GM21529 (cell line): ENCODE measurements around the gene CCSER1.

Source experiments
- ATAC-seq: cut with Tn5 transposase; IDR thresholded peaks from one replicate; pipeline ENCODE4 v1.9.1; 2021; ENCODE audit not compliant: unreplicated experiment

Gene CCSER1

GRCh38 chr4:90127706-90128345 is 632 bp downstream of the CCSER1 start:
- ATAC-seq, result peak; percentile 19

DNA sequence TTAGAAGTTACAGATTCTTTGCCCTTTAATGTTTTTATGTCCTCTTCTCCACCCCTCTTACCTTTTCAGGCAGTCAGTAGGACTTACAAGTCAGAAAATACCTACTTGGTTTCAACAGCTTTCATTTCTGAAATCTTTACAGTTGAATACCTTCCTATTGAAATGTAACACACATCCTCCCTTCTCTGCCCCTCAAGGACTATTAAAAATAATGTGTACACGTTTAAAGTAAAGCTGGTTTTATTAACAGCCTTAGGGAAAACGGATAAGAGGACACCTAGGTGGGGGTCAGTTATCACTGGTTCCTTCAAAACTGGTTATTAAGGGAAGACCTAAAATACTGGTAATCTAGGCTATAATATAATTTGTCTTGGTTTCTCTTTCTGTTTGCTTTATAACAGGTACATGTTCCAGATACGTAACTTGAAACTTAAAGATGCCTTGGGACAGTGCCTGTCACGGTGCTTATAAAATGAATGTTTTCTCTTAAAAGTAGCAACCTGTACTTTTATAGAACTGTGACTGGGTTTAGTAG is 1.8 kb downstream of the CCSER1 start:
- ATAC-seq, result peak; percentile 23

DNA sequence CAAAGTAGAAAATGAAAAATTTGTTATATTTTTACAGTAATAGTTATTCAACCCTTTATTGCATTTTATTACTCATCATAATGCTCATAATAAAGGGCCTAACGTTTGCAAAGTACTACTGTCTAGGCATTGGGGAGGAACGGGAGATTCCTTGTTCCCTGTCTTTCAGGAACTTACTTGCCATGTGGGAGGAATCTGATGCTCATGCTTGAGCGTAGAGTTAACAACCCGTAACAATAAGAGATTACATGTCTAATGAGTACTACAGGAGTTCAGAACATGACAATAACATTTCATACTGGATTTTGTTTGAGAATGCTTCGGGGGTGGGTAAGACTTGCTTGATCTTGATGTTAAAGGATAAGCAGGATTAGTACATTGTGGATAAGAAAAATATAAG is 2.9 kb downstream of the CCSER1 start:
- ATAC-seq, result no peak

DNA sequence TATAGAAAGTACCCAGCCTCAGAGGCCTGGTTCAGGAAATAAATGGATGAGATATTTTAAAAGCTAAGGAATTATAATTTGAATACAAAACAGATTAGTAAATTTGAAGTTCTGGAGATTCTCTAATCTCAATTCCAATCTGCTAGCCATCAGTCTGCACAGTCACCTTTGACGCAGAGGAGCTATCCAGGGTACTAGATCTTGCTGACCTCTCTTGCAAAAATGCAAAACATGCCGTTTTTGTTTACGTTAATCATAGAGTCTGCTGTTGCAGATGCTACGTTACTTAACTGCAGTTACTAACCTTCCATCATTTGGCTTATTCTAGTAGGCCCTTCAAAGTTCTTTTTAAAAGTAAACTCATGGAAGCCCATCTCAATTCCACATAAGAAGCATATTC is 10.4 kb downstream of the CCSER1 start:
- no peak for ATAC-seq

DNA sequence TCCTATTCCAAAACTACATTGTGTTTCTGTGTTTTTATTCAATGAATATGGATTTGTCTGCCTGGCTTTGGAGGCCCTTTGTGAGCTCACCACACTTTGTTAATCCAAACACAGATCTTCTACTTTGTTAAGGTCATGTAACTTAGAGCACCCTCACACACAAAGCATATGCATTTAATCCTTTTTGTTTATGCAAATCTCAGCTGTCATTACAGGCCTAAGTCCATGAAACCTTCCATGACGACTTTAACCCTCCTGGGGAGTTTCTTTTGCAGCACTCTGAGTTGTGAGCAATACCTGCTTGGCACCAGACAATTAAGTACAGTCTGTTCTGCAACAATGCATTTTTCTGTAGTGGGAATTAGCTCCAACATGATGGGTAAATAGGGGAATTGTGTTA is 14.9 kb downstream of the CCSER1 start:
- ATAC-seq, result no peak

DNA sequence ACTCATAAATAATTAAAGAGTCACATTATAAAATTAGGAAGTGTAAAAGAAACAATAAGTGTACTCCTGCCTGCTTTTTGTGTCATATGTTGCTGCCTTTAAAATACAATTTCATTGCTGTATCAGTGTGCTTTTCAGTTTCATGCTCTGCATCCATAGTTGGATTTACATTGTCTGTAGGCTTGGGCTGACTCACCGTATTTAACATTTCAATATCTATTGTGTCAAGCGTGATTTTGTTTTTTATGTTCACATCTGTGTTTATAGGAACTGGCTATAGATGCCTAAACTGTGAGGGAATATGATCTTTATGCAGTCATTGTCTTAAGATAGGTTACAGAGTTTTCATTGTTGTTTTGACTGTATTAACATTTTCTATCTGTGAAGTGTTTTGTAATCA is 18.1 kb downstream of the CCSER1 start:
- no peak for ATAC-seq

DNA sequence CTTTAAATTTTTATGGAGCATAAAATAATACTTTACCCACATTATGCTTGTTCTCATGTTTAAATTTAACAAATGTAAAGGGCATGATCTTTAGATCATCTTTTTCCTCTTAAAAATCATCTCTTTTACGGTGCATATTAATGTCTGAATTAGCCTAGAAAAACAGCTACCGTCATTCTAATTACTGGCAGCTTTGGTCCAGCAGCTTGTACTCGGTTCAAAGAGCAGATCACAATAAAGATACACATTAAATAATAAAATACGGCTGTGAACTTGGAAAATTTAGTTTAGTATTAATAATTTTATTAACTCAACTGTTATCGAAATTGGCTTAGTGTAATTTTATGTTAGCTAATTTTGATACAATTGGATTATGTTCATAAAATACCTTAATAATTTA is 19.1 kb downstream of the CCSER1 start:
- ATAC-seq, result no peak

- no peak for ATAC-seq
Observed at GRCh38 chr4:90148574-90149148, 21.5 kb downstream of the CCSER1 start.

DNA sequence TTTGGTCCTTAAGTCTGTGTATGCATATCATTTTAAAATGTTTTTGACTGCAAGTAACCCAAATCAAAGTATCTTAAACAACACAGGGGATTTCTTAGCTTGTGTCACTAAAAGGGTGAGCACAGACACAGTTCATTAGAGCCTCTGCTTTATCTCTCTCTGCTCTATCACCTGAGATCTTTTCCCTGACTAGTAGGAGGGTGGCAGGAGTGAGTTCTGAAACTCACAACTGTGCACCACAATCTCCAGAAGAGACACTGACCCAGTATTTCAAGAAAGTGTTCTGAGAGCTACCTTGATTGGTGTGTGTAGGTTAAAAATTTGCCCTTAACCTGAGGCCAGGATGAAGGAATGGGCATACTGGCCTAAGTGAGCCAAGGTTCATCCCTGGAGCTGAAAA is 24.8 kb downstream of the CCSER1 start:
- no peak for ATAC-seq

DNA sequence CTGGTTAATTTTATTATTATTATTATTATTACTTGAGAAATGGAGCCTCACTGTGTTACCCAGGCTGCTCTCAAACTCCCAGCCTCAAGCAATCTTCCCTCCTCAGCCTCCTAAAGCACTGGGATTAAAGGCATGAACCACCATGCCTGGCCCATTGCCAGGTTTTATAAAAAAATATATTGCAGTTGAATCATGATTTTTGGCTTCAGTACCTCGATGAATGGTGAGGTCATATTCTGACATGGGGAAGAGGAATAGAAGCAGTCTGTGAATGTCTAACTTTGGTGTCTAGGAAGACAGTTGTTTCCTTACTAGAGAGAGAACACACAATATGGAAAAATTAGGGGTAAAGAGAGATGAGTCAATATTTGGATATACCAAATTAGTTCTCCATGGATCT is 32.0 kb downstream of the CCSER1 start:
- no peak for ATAC-seq

GRCh38 chr4:90160044-90160443 is 32.9 kb downstream of the CCSER1 start:
- ATAC-seq, result no peak

- ATAC-seq, result no peak
Observed at GRCh38 chr4:90162566-90162965, 35.4 kb downstream of the CCSER1 start.

GRCh38 chr4:90163872-90164271 is 36.7 kb downstream of the CCSER1 start:
- no peak for ATAC-seq

GRCh38 chr4:90165883-90166282 is 38.7 kb downstream of the CCSER1 start:
- ATAC-seq, result peak; percentile 94

- no peak for ATAC-seq
Observed at GRCh38 chr4:90171491-90171890, 44.3 kb downstream of the CCSER1 start.

DNA sequence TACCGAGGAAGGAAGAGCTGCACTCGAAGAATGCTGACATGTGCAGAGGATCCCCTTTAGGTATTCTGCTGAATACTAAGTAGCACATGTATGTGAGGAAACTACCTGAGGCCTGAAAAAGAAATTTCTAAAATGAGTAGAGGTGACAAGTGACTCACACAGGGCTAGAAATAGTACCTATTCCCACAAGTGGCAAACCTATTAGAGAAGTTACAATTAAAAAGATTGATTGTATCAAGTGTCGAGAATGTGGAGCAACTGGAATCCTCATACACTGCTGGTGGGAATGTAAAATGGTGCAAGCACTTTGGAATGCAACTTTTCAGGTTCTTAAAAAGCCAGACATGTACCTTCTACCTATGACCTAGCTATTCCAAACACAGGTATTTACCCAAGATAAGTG is 47.4 kb downstream of the CCSER1 start:
- ATAC-seq, result no peak

GRCh38 chr4:90181644-90182043 is 54.5 kb downstream of the CCSER1 start:
- ATAC-seq, result no peak

- no peak for ATAC-seq
Observed at GRCh38 chr4:90183254-90183653, 56.1 kb downstream of the CCSER1 start.

DNA sequence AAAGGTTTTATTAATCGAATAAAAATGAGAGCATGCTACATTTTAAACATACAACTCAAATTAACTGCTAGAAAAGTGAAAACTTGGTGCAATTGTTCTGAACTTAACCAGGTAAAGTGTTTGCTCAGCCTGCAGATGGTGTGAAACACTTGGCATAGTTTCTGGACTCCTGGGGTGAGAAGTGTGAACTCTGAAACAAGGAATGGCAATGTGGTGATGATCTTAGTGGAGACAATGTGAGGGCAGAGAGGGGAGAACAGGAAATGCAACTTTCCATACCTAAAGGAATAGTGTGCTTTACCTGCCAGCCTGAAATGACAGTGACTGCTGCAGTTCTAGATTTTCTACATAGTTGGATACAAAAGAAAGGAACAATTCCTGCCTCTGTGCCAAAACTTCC is 57.4 kb downstream of the CCSER1 start:
- ATAC-seq, result no peak

- no peak for ATAC-seq
Observed at GRCh38 chr4:90185416-90185815, 58.2 kb downstream of the CCSER1 start.

DNA sequence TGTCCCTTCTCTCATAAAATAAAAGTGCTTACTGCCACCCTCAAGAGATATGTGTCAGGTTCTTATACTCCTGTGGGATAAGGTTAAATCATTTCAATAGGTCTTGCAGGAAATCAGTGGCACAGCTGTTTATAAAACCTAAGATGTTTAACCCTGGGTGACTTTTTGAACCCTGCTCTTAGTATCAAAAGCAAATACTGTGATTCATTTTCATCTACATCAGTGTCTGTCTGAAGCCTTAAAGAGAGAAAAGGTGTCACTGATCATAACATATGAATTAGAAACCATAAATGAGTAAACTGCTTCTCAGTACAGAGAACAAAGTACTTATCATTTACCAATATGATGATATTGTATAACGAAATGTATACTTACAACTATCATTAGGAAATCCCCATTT is 59.0 kb downstream of the CCSER1 start:
- ATAC-seq, result no peak

DNA sequence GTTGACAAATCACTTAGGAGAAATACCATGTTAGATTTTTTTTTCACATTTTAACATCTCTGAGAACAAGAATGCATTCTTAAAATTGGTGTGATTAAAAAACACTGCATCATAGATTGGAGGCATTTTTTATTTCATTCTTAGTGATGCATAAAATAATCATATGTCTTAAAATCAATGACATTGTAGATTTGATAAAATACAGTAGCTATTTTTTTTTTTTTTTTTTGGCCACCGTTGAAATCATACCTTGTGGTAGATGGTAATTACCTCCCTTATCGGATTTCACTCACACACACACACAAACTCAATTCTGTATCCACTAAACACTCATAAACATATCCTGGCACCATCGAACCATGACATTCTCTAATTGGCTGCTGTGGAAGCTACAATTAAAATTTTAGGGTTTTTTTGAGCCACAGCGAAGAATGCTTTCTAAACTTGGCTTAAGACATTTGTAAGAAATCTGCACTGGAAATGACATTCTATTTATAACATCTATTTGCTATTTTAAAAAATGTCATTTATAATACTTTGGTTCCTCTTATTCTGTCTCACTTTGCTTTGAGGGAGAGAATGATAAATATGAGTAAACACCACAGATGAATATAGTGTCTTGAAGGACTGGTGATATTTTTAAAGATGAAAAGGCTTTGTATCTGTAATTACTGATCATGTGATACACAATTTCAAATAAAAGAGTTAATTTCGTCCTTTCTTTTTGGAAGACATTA is 60.1 kb downstream of the CCSER1 start:
- ATAC-seq, result no peak
